ENCODE data around the gene CCDC15.
"Not testable (repeated sequence)": the region's sequence is repeated elsewhere in the genome, so short reads cannot be mapped to it uniquely, and the experiment has no call there.

CCDC15 gene

DNA sequence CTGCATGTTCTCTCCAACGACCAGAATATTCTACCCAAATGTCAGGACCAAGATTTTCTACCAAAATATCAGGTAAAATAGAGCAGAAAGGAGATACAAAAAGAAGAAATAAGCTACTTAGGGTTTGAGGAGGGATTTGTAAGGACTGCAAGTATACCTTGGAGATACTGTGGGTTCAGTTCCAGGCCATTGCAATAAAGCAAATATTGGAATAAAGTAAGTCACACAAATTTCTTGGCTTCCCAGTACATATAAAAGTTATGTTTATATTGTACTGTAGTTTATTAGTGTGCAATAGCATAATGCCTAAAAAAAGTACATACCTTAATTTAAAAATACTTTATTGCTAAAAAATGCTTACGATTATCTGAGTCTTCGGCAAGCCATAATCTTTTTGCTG is 34.1 kb downstream of the CCDC15 start:
- no peak for DNase-seq (ENCODE audit: low spot score)

DNA sequence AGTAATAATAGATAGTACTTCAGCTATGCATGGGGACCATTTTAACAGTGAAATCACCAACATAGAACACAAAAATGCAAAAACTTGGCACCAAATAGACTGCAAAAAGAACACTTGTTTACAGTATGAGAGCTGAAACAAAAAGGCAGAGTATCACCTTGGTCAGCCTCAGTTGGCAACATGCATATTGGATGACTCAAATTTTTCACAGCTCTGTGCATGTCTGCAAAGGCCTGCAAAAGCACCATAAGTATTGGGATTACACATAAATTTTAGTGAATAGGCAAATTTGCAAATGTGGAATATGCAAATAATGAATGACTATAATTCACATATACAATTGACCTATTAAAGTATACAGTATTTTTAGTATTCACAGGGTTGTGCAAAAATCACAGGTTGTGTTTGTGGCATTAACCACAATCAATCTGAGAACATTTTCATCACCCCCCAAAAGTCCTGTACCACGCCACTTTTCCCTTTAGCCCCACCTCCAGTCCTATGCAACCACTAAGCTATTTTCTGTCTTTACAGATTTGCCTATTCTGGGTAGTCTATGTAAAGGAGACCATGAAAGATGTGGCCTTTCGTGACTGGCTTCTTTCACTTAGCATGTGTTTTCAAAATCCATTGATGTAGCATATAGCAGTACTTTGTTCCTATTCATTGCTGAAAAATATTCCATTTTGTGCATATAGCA is 47.2 kb downstream of the CCDC15 start:
- no peak for DNase-seq (ENCODE audit: low spot score)

DNA sequence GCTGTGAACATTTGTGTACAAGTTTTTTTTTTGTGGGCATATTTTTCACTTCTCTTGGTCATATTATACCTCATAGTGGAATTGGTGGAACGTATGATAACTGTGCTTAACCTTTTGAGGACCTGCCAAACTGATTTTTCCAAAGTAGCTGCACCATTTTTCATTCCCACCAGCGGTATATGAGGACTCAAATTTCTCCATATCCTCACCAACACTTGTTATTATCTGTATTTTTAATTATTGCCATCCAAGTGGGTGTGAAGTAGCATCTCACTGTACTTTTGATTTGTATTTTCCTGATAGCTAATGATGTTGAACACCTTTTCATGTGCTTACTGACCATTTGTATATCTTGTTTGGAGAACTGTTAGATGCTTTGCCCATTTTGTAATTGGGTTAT is 47.8 kb downstream of the CCDC15 start:
- no peak for DNase-seq (ENCODE audit: low spot score)

DNA sequence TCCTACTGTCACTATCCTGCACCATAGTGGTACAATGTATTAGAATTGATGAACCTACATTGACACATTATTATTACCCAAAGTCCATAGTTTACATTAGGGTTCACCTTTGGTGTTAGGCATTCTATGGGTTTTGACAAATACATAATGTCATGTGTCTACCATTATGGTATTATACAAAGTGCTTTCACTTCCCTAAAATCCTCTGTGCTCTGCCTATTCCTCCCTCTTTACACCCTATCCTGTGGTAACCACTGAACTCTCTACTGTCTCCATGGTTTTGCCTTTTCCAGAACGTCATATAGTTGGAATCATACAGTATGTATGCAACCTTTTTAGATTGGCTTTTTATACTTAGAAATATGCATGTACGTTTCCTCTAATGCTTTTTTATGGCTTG is 51.5 kb downstream of the CCDC15 start:
- no peak for DNase-seq (ENCODE audit: low spot score)

DNA sequence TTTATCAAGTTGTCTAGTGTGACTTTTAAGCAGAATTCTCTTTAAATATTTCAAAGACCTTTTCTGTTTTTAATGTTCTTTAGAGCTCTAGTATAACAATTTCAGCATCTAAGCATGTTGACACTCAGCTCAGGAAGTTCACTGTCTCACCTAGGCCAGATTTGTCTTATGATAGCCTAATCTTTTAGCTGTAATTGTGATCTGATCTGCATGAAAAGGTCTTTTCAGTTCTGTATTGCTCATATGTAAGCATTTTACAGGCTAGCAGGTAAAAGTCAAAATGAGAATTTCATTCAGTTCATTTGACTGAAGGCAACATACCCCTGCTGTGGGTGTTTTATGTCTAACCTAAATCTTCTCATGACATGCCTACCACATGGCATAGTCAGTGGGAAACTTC is 62.4 kb downstream of the CCDC15 start:
- no peak for DNase-seq (ENCODE audit: low spot score)

DNA sequence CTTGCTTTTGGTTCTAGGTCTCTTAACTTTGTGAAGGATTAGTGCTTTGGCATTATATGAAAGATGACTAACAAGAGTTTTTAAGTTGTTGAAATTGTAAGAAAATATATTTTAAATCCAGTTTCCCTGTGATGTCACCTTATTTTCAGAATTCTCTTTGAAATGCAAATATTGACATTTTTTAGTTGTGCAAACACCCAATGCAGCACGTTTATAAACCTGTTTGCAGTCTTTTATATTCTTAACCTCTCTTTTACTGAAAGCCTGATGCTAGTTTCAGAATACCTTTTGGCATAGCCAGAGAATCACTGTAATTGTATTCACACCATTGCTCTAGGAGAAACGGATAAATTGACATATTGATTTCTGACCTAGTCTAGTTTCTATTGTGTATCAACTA is 66.3 kb downstream of the CCDC15 start:
- no peak for DNase-seq (ENCODE audit: low spot score)

DNA sequence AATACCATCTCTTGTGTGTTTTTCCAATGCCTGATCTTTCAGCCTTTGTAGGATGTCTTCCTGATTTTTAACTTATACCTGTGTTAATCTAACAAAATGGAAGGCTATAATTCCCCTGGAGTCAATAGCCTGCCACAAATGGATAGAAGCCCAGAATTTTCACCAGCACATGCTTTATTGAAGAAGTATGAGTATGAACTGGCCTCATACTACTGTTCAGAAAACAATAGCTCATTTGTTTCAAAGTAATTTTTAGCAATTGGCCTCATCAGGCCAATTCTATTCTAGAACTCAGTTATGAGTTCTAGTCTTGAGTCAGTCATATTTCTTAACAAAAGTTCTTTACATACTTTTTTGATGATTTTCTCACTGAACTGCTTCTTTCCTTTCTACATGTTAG is 68.5 kb downstream of the CCDC15 start:
- no peak for DNase-seq (ENCODE audit: low spot score)

DNA sequence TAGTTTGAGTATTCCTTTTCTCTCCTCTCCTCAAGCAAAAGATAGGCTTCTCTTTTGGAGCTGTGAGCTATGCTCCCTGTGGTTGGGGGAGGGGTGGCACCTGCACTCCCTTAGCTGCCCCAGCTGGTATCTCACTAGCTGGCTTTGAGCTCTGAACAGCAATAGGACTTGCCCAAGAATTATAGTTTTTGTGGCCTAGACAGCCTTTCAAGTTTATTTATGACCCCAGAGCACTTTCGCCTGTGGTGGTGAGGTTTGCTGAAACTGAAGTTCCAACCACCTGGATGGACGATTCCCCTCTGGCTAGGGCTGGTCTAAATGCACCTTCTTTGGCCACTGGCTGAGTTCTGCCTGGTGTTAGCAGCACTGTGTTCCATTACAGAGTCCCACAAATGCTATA is 72.0 kb downstream of the CCDC15 start:
- no peak for DNase-seq (ENCODE audit: low spot score)

DNA sequence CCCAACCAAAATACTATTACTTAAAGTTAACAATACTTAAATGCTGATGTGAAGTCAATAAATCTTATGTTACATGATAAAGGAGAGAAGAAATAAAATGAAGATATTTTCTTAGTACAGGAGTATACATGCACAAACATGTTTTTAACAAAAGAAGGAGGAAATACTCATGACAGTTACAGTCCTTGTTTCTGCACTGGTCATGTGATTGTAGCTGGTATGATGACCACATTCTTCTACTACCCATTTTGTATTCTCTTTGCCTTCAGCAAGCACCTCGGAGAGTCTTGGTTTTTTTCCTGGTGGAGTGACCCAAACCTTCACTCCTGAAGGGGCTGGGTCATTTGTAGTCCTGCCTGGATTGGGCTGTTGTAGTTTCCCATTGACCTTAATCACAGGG is 75.4 kb downstream of the CCDC15 start:
- DNase-seq (ENCODE audit: low spot score): not testable (repeated sequence)

DNA sequence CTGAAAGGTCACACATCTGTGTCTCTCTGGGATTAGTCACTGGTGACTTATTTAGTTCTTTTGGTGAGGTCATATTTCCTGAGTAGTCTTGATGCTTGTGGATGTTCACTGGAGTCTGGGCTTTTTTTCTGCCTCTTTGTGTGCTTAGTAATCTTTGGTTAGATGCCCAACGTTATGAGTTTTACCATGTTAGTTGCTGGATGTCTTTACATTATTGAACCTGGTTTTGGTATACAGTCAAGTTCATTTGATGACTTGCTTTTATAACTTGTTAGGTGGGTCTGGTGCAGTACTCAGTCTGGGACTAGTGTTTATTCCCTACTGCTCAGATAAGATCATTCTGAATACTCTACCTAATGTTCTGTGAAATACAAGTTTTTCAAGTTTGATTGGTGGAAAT is 82.9 kb downstream of the CCDC15 start:
- DNase-seq (ENCODE audit: low spot score): peak; percentile 25

DNA sequence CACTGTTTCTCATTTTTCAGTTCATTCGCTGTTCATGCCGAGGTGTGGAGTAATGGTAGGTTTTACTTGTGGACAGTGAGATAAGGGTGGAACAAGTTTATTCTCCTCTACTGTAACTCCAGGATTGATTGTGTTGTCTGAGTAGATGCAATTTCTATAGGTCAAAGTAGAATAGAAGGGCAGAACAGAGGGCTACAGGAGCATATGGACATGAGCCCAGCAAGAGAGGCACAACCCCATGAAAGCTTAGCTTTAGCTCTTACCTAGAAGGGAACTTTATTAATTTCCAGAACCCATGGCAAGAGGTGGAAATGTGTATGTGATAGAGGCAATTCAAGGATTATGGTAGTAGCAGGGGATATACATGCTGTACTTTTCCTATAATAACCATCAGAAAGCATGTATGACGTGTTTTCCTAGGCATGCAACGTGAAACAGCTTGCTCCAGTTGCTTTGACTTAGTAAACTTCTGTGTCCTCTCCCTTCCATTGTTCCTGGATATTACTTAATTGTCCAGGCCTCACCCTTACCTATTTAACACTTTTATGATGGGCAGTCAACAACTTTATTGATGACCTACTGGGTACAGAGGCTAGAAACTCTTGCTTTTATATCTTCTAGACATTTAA is 95.3 kb downstream of the CCDC15 start:
- no peak for DNase-seq (ENCODE audit: low spot score)

DNA sequence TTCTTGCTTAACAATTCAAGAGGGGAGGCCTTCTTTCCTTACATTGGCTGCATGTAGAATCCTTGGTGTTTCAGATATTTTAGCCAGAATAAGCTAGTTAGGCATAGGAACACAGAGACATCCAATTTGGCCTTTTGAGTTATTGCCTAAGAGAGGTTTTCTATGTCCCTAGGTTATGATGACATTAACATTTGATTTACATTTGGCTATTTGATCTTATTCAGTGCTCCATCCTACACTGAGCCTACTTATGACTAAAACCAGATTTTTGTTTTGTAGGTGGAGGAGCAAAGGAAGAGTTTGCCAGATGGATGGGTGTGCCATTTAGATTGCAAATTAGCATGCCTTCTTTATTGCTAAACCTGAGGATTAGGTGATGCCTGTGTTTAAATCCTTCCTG is 98.0 kb downstream of the CCDC15 start:
- no peak for DNase-seq (ENCODE audit: low spot score)

DNA sequence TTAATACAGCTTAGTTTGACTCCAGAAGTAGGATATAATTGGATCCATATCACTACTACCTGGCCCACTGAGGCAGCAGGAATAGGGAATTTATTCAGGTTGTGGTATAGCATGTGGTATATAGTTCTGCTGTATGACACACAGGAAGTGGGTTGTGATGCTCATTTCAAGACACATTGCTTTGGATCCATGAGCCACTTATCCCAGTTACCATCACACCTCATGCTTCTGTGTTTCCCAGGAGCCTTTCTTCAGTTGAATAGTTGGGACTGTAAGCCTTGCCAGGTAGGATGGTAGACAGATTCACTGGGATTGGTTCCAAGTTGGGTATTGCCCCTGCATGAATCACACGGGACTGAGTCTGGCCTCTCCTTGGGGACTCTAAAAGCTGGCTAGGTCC is 99.2 kb downstream of the CCDC15 start:
- no peak for DNase-seq (ENCODE audit: low spot score)

DNA sequence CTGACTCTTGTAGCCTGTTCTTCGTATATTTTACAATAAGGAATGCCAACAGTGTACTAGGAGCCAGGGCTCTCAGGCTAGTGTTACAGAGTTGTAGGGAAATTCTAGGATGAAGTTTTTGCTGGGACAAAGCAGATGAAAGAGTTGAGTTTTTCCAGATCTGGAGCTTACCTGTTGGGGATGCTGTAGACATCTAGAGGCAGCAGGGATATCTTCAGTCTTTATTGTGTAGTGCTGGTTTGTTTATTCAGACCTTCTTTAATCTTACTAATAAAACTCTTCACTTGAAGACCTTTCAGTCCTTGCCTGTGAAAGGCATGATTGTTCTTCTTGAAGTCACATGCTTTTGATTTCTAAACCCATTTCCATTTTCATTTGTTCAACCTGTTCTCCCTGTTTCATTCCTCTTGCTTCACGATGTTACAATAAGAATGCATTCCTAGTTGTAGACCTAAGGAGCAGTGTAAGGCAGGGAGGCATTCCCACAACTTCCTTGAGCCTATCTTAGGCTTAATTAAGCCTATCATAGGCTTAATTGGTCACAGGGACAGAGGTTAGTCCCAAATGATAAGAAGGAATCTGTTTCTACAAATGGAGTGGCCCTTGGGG is 101.2 kb downstream of the CCDC15 start:
- no peak for DNase-seq (ENCODE audit: low spot score)

DNA sequence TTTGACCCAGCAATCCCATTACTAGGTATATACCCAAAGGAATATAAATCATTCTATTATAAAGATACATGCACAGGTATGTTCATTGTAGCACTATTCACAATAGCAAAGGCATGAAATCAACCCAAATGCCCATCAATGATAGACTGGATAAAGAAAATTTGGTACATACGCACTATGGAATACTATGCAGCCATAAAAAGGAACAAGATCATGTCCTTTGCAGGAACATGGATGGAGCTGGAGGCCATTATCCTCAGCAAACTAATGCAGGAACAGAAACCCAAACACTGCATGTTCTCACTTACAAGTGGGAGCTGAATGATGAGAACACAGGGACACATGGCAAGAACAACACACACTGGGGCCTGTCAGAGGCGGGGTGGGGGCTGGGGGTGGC is 102.1 kb downstream of the CCDC15 start:
- not testable (repeated sequence) for DNase-seq (ENCODE audit: low spot score)

DNA sequence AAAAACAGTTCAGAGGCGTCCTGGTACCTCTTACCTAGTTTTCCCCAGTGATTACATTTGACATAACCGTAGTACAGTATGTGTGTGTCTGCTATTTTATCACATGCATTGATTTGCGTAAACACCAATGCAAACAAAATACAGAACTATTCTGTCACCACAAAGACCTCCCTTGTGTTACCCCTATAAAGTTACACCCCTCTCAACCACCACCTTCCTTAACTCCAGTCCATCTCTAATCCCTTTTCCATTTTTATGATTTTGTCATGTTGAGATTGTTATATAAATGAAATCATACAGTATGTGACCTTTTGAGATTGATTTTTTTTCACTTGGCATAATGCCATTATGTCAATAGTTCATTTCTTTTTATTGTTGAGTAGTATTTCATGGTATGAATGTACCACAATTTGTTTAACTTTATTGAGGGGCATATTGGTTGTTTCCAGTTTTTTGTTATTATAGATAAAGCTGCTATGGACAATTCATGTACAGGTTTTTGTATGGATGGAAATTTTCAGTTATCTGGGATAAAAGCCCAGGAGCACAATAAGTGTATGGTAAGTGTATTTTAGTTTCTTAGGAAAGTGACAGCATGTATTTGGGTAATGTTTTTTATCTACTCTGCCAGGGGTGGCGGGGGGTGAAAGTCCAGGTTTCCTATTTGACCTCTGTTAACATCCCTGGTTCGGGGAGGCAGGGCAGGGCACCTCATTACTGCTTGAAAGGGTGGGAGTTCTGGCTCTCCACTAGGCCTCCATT is 103.1 kb downstream of the CCDC15 start:
- no peak for DNase-seq (ENCODE audit: low spot score)

DNA sequence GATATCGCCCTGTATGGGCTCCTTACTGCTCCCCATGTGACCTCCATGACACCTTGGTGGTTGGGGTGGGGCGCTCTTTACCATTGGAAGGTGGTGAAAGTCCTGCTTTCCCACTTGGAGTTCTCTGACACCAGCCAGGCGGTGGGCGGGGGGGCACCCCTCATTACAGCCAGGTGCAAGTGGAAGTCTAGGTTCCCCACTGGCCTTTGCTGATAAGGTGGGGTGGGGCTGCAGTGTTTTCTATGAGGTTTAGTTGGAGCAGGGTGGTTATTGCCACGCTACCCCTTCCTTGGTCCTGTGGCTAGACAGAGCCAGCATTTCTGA is 103.7 kb downstream of the CCDC15 start:
- no peak for DNase-seq (ENCODE audit: low spot score)

DNA sequence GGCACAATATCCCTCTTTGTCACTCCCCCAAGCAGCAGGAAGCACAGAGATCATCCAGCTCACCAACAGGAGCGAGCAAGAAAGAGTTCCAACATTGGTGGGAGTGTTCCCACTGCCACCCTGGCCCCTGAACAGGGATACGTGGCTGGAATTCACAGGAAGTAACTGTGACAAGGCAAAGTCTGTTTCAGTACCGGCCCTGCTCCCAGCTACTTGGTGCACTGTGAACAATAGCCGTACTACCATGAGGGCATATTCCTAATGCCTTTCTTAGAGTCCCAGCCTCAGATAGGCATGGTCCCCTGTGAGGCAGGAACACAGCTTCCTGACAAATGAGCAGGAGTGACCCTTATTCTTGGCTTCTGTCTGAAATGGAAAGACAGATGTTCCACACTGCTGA is 107.3 kb downstream of the CCDC15 start:
- no peak for DNase-seq (ENCODE audit: low spot score)

DNA sequence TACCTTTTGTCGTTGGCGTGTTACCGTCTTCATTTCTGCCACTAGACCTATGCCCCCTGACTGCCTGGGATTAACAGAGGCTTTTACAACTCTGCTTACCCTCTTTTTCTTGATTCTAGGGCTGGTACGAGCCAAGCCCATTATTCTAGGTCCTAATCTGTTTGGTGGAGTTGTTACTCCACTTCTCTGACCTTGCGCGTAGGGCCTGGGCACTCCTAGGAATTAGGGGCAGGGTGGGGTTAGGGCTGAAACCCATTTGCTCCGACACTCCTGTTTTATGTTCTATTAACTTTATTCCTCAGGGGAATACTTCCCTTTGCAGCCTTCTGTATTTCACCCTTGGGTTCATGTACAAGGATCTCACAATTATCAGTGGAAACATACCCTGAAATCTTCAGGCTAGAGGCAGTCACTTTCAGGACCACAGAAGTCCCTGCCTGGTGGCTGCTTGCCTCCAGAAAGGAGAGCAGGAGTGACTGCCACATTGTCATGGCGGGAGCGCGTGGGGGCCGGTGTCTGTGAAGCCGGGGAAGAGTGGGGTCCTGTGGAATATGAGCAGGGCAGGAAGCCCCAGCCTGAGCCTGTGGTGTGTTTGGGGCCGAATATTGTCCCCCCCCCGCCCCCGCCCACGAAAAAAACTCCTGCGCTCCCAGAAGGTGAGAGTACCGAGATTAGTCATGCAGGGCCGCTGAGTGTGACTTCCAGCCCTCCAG is 108.4 kb downstream of the CCDC15 start:
- DNase-seq (ENCODE audit: low spot score): no peak

DNA sequence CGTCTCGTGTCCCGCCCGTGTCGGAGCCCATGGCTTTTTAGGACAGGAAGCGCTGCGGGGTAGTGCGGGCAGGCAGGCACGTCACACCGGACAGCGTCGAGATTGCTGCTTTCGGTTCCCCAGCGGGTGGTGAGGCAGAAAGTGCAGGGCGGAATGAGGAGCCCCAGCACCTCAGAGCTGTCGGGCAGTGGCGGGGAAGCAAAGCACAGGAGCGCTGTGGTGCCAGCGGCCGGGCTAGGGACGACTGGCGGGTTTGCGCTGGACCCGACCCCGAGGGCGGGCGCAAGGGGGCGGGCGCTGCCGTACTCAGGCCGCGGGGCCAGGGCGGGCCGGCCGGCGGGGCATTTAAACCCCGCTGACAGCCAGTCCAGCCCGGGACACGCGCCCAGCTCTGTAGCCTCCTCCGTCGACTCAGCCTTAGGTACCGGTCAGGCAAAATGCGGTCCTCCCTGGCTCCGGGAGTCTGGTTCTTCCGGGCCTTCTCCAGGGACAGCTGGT is 109.0 kb downstream of the CCDC15 start, which contains the start of gene SLC37A2:
Gene SLC37A2, plus strand, starts transcription at position 375 of the 498 bp plus-strand sequence. Its CDS starts 63 bp downstream, at position 438.
- peak; percentile 92 for DNase-seq (ENCODE audit: low spot score)

DNA sequence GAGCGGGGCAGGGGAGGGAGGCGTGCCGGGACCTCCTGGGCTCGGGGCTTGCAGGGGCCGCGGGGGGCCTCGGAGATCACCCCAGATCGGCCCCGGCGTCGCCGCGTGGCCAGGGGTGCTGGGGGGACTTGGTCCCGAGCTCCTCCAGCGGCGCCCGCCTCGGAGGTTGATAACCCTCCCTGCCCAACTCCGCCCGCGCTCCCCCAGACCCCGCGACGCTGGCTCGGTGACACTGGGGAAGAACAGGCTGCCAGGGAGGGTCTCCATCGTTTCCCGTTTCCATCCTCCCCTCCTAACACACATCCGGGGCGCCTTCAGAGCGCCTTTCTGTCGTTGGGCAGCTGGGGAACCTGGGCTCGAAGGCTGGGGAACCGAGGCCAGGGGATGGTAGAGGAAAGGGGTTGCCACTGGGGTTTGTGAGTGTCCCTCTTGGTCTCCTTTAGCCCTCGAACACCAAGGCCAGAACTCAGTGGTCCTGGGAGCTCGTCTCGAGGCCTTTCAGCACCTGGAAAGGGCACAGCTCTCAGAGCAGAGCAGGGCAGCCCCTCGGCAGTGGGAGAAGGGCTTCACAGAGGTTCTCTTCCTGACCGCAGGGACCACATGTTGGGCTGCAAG is 109.5 kb downstream of the CCDC15 start:
- no peak for DNase-seq (ENCODE audit: low spot score)

DNA sequence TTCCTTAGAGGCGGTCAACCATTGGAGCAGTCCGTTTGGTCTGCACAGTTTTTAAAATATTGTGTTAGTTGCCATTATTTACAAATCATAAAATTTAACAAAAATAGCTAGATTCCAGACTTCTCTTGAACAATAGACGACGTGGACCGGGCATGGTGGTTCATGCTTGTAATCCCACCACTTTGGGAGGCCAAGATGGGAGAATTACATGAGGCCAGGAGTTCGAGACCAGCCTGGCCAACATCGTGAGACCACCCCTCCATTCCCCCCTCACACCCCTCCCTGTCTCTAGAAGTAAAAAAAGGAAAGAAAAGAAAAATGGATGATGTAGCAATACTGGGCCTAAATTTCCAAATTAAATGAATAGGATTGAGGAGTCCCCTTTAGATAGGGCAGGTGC is 110.1 kb downstream of the CCDC15 start:
- no peak for DNase-seq (ENCODE audit: low spot score)
